ENCODE data around the gene TGFA. TPM values are rescaled to one million over a fixed set of nuclear protein-coding genes. Genes with fewer than 3 reads are reported as not detected.

The TGFA gene
- total RNA-seq, 1 experiment from 2014 or later = not detected

- DNase-seq (ENCODE audit: low read depth) = no peak
Observed at GRCh38 chr2:70552501-70553333, 909 bp downstream of the TGFA start.

- DNase-seq (ENCODE audit: low read depth) = no peak
Observed at GRCh38 chr2:70551167-70551566, 2.5 kb downstream of the TGFA start.

GRCh38 chr2:70549962-70550361 lies 3.7 kb downstream of the TGFA start:
- no peak for DNase-seq (ENCODE audit: low read depth)

- DNase-seq (ENCODE audit: low read depth) = no peak
Observed at GRCh38 chr2:70549064-70549710, 4.4 kb downstream of the TGFA start.

- no peak for DNase-seq (ENCODE audit: low read depth)
Observed at GRCh38 chr2:70548233-70548632, 5.4 kb downstream of the TGFA start.

GRCh38 chr2:70546885-70547284 lies 6.7 kb downstream of the TGFA start:
- no peak for DNase-seq (ENCODE audit: low read depth)

- DNase-seq (ENCODE audit: low read depth) = no peak
Observed at GRCh38 chr2:70546376-70546775, 7.2 kb downstream of the TGFA start.

- DNase-seq (ENCODE audit: low read depth) = peak; percentile 31
Observed at GRCh38 chr2:70541481-70542020, 12.1 kb downstream of the TGFA start.

GRCh38 chr2:70537840-70538239 lies 15.8 kb downstream of the TGFA start:
- no peak for DNase-seq (ENCODE audit: low read depth)

- DNase-seq (ENCODE audit: low read depth) = no peak
Observed at GRCh38 chr2:70536517-70537055, 17.0 kb downstream of the TGFA start.

GRCh38 chr2:70535573-70535972 lies 18.1 kb downstream of the TGFA start:
- DNase-seq (ENCODE audit: low read depth) = no peak

- DNase-seq (ENCODE audit: low read depth) = no peak
Observed at GRCh38 chr2:70534183-70534836, 19.3 kb downstream of the TGFA start.

- DNase-seq (ENCODE audit: low read depth) = no peak
Observed at GRCh38 chr2:70532244-70532935, 21.2 kb downstream of the TGFA start.

- DNase-seq (ENCODE audit: low read depth) = no peak
Observed at GRCh38 chr2:70531419-70532086, 22.1 kb downstream of the TGFA start.

- DNase-seq (ENCODE audit: low read depth) = no peak
Observed at GRCh38 chr2:70529610-70530009, 24.0 kb downstream of the TGFA start.

- DNase-seq (ENCODE audit: low read depth) = no peak
Observed at GRCh38 chr2:70528929-70529328, 24.7 kb downstream of the TGFA start.

GRCh38 chr2:70528276-70528675 lies 25.4 kb downstream of the TGFA start:
- no peak for DNase-seq (ENCODE audit: low read depth)

- no peak for DNase-seq (ENCODE audit: low read depth)
Observed at GRCh38 chr2:70527447-70528080, 26.1 kb downstream of the TGFA start.

GRCh38 chr2:70526126-70526525 lies 27.5 kb downstream of the TGFA start:
- DNase-seq (ENCODE audit: low read depth) = no peak

GRCh38 chr2:70525032-70525431 lies 28.6 kb downstream of the TGFA start:
- no peak for DNase-seq (ENCODE audit: low read depth)
